IMR-90 (cell line): ENCODE measurements around the gene EIF3L. TPM values are rescaled to one million over a fixed set of nuclear protein-coding genes. Genes with fewer than 3 reads are reported as not detected.

Source experiments
- ATAC-seq: fragments of 200-7000 bp; cut with Tn5 transposase; 2 replicates; pipeline ENCODE4 v1.9.1; 2020; ENCODE audit warnings: low read depth, mild to moderate bottlenecking, moderate library complexity
- BruUV-seq: library from RNA; stranded (reverse); fragments of 400-500 nt; replicated peaks from 2 replicates; lab custom pipeline; 2021; lab: Mats Ljungman, UMichigan
- CTCF ChIA-PET: fragments of 300-600 bp; formaldehyde crosslinking; extraction: SDS; loops from one replicate; lab custom pipeline; 2021; ENCODE audit warnings: antibody characterized with exemption; lab: Yijun Ruan, JAX
- POLR2A ChIA-PET: fragments of 300-600 bp; sonication (Branson Sonifier 250); formaldehyde crosslinking; loops from one replicate; lab custom pipeline; 2022; ENCODE audit warnings: antibody characterized with exemption; ENCODE audit not compliant: unreplicated experiment; lab: Charles Lee
- DNase-seq: peaks from one replicate; pipeline ENCODE4 v3.0.0; 2013
- H2AFZ ChIP-seq: replicated peaks from 2 replicates; pipeline ENCODE3; 2013; ENCODE audit warnings: low read length, mild to moderate bottlenecking; ENCODE audit not compliant: poor library complexity
- H2AK5ac ChIP-seq: 2 replicates; pipeline ENCODE4 v1.6.1; 2013; ENCODE audit warnings: low read depth, low read length, inconsistent platforms
- H2AK9ac ChIP-seq: replicated peaks from 2 replicates; pipeline ENCODE3; 2013; ENCODE audit warnings: mild to moderate bottlenecking, low read depth, low read length, moderate library complexity; ENCODE audit not compliant: poor library complexity
- H2BK120ac ChIP-seq: 2 replicates; pipeline ENCODE4 v1.6.1; 2013; ENCODE audit warnings: low read depth, low read length, inconsistent platforms
- H2BK15ac ChIP-seq: 3 replicates; pipeline ENCODE4 v1.6.1; 2013; ENCODE audit warnings: low read depth, low read length, inconsistent platforms
- H2BK20ac ChIP-seq: 2 replicates; pipeline ENCODE4 v1.6.1; 2013; ENCODE audit warnings: low read depth, mild to moderate bottlenecking, inconsistent platforms, low read length, moderate library complexity
- H2BK5ac ChIP-seq: 2 replicates; pipeline ENCODE4 v1.6.1; 2013; ENCODE audit warnings: mild to moderate bottlenecking, low read depth, low read length, inconsistent platforms; ENCODE audit not compliant: poor library complexity, severe bottlenecking
- H3K14ac ChIP-seq: replicated peaks from 2 replicates; pipeline ENCODE4 v1.6.1; 2013; ENCODE audit warnings: low read depth, low read length, inconsistent platforms
- H3K18ac ChIP-seq: 2 replicates; pipeline ENCODE4 v1.6.1; 2013; ENCODE audit warnings: low read depth, low read length, control low read depth
- H3K23ac ChIP-seq: 2 replicates; pipeline ENCODE4 v1.6.1; 2013; ENCODE audit warnings: low read depth, low read length, inconsistent platforms
- H3K27ac ChIP-seq: 2 replicates; pipeline ENCODE4 v1.5.1; 2013; ENCODE audit warnings: mild to moderate bottlenecking, control low read depth, low read length; ENCODE audit not compliant: insufficient read depth
- H3K27me3 ChIP-seq: 2 replicates; pipeline ENCODE4 v1.6.1; 2013; ENCODE audit warnings: low read length; ENCODE audit not compliant: control insufficient read depth, insufficient read depth
- H3K36me3 ChIP-seq: 2 replicates; pipeline ENCODE4 v1.6.1; 2013; ENCODE audit warnings: low read length, mixed read lengths; ENCODE audit not compliant: control insufficient read depth, insufficient read depth
- H3K4ac ChIP-seq: 2 replicates; pipeline ENCODE4 v1.6.1; 2013; ENCODE audit warnings: low read depth, low read length, inconsistent platforms
- H3K4me1 ChIP-seq: 2 replicates; pipeline ENCODE4 v1.6.1; 2013; ENCODE audit warnings: low read length, mixed read lengths; ENCODE audit not compliant: control insufficient read depth, insufficient read depth
- H3K4me2 ChIP-seq: 2 replicates; pipeline ENCODE4 v1.6.1; 2013; ENCODE audit warnings: low read depth, mild to moderate bottlenecking, control low read depth, low read length, moderate library complexity
- H3K4me3 ChIP-seq: 2 replicates; pipeline ENCODE4 v1.5.1; 2013; ENCODE audit warnings: low read depth, mild to moderate bottlenecking, control low read depth, low read length, moderate library complexity; ENCODE audit not compliant: insufficient read depth
- H3K56ac ChIP-seq: 2 replicates; pipeline ENCODE4 v1.6.1; 2013; ENCODE audit warnings: low read length, inconsistent platforms; ENCODE audit not compliant: insufficient read depth; ENCODE audit errors: extremely low read depth
- H3K79me1 ChIP-seq, 2 experiments: 2 replicates each; pipeline ENCODE4 v1.6.1; 2013; ENCODE audit warnings: low read length in 2 of 2, inconsistent platforms in 1 of 2, low read depth in 1 of 2
- H3K9ac ChIP-seq: 2 replicates; pipeline ENCODE4 v1.6.1; 2013; ENCODE audit warnings: low read depth, low read length, control low read depth
- H3K9me1 ChIP-seq: 2 replicates; pipeline ENCODE4 v1.6.1; 2013; ENCODE audit warnings: low read length, inconsistent platforms; ENCODE audit not compliant: insufficient read depth
- H3K9me3 ChIP-seq: 2 replicates; pipeline ENCODE4 v1.6.1; 2013; ENCODE audit warnings: low read length; ENCODE audit not compliant: control insufficient read depth, insufficient read depth
- H4K20me1 ChIP-seq: 2 replicates; pipeline ENCODE4 v1.6.1; 2013; ENCODE audit warnings: low read length, inconsistent platforms; ENCODE audit not compliant: insufficient read depth
- H4K5ac ChIP-seq: 2 replicates; pipeline ENCODE4 v1.6.1; 2013; ENCODE audit warnings: mild to moderate bottlenecking, low read depth, low read length, control low read depth
- H4K8ac ChIP-seq, 2 experiments: 2 replicates each; pipeline ENCODE4 v1.6.1; 2013; ENCODE audit warnings: low read depth in 2 of 2, low read length in 2 of 2, control low read depth in 1 of 2, inconsistent platforms in 1 of 2
- H4K91ac ChIP-seq: 2 replicates; pipeline ENCODE4 v1.6.1; 2013; ENCODE audit warnings: low read depth, low read length, inconsistent platforms; ENCODE audit not compliant: insufficient read depth
- FOS ChIP-seq: fragments of 150-350 bp; IDR thresholded peaks from 2 replicates; pipeline ENCODE4 v1.6.1; 2016; ENCODE audit warnings: low read depth, low read length
- MAFK ChIP-seq: IDR thresholded peaks from 2 replicates; pipeline ENCODE4 v1.6.1; 2012; ENCODE audit warnings: low read depth, low read length, improper control_type of control experiment
- MAZ ChIP-seq: IDR thresholded peaks from 2 replicates; pipeline ENCODE4 v1.6.1; 2012; ENCODE audit warnings: low read depth, mild to moderate bottlenecking, low read length, improper control_type of control experiment, moderate library complexity, borderline replicate concordance
- POLR2A ChIP-seq: IDR thresholded peaks from 2 replicates; pipeline ENCODE4 v1.6.1; 2012; ENCODE audit warnings: mild to moderate bottlenecking, low read depth, low read length
- RFX5 ChIP-seq: IDR thresholded peaks from 2 replicates; pipeline ENCODE4 v1.8.0; 2012; ENCODE audit warnings: low read depth, mild to moderate bottlenecking, low read length, moderate library complexity
- WGBS, 2 experiments: methylation state at CpG; one replicate each; pipeline versions ENCODE4 v1.1.5 to v1.1.7; 2013; ENCODE audit warnings: missing lambda C conversion rate in 2 of 2; ENCODE audit not compliant: insufficient read length in 1 of 2; ENCODE audit errors: extremely low coverage in 2 of 2; 5-methylcytosine and 5-hydroxymethylcytosine counted together
- dilution Hi-C: fragments of 300-500 bp; cut with HindIII; formaldehyde crosslinking; loops from one replicate; pipeline ENCODE4 v1.14.3; 2018; ENCODE audit warnings: low sequenced_read_pairs; ENCODE audit not compliant: unreplicated experiment
- in situ Hi-C: fragments of 300-500 bp; cut with MboI; formaldehyde crosslinking; loops from 3 replicates; pipeline ENCODE4 v1.14.3; 2019; ENCODE audit warnings: low sequenced_read_pairs, inconsistent platforms, mixed read lengths
- intact Hi-C: fragments of 100-400 bp; cut with micrococcal nuclease; formaldehyde crosslinking; loops from 2 replicates; pipeline ENCODE4 v1.10.0; 2022
- polyA plus RNA-seq, 3 experiments: library from polyadenylated mRNA; depleted of rRNA; stranded (reverse); fragments of >200 nt; gene quantifications; 2 replicates each; pipeline ENCODE4 v1.2.3, GENCODE V29; 2012; ENCODE audit warnings: low replicate concordance in 1 of 3
- total RNA-seq: library from RNA; depleted of rRNA; stranded (reverse); fragments of >200 nt; gene quantifications from 2 replicates; pipeline ENCODE4 v1.2.3, GENCODE V29; 2012
- TF ChIP-seq, protein P1 (sequence below): fragments of 150-350 bp; IDR thresholded peaks from 2 replicates; pipeline ENCODE4 v1.6.1; 2017; ENCODE audit warnings: mild to moderate bottlenecking, antibody characterized with exemption, low read length, low read depth

Gene EIF3L
- total and polyA plus RNA-seq, 2 of the 4 experiments (the other 2 are of a cell fraction): 391 to 593 TPM

DNA sequence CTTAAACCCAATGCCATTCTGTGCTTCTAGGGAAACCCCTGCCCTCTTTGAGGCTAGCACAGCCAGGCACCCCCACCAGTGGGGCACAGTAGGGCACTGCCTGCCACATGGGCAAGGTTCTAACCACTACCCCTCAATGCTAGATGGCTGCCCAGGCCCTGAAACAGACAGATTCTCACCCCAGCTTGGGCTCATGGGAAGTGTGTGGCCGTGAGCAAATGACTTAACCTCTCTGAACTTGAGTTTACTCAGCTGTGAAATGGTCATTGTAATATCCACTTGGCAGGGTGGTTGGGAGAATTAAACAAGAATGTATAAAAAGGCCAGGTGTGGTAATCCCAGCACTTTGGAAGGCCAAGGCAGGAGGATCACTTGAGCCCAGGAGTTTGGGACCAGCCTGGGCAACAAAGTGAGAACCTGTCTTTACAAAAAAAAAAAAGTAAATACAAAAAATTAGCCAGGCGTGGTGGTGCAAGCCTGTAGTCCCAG is 81.8 kb downstream of the EIF3L start:
- Histone ChIP-seq H4K8ac (no peak overlapping the region), H4K20me1 (peaks cover 31% of the 10 kb centered on the region), H3K27ac (no peak overlapping the region), H3K4me1 (peaks cover 16% of the 10 kb centered on the region), H3K36me3 (peaks cover 44% of the 10 kb centered on the region), H3K4me3 (no peak overlapping the region), H2BK20ac (no peak overlapping the region), H2AK5ac (peak overlapping the region; percentile 23; the same call in 1 of the 2 replicates), H3K56ac (no peak overlapping the region), H4K5ac (no peak overlapping the region), H2AFZ (no peak overlapping the region), H3K9me1 (peaks cover 8% of the 10 kb centered on the region), H3K9me3 (no peaks in the 10 kb centered on the region), H2BK120ac (no peak overlapping the region), H3K4ac (0 out of 2 replicates have a peak overlapping the region, but pooled peaks have one; percentile 29), H3K18ac (no peak overlapping the region), H3K4me2 (no peak overlapping the region), H2AK9ac (no peak overlapping the region), H2BK15ac (no peak overlapping the region), H3K9ac (no peak overlapping the region), H3K27me3 (no peaks in the 10 kb centered on the region), H2BK5ac (no peak overlapping the region), H3K14ac (0 out of 2 replicates have a peak overlapping the region, but pooled peaks have one; percentile 15), H3K79me1 (peaks cover 0 to 44% of the 10 kb centered on the region in 2 experiments; a peak in 3 of 4 replicates), H3K23ac (no peak overlapping the region), H4K91ac (no peak overlapping the region)
- DNase-seq: no peak
- in situ Hi-C loops: no loop called here
- no peak for TF ChIP-seq POLR2A
- TF ChIP-seq MAZ: no peak
- no peak for TF ChIP-seq MAFK
- no peak for TF ChIP-seq RFX5
- TF ChIP-seq, protein P1, sequence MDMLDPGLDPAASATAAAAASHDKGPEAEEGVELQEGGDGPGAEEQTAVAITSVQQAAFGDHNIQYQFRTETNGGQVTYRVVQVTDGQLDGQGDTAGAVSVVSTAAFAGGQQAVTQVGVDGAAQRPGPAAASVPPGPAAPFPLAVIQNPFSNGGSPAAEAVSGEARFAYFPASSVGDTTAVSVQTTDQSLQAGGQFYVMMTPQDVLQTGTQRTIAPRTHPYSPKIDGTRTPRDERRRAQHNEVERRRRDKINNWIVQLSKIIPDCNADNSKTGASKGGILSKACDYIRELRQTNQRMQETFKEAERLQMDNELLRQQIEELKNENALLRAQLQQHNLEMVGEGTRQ: no peak
- TF ChIP-seq FOS: no peak
- 83% methylated on average over 1 of the region's 2 CpGs; no CpG with 5 or more reads in 1 of the 2 experiments for WGBS, 2 experiments
- dilution Hi-C loops: no loop called here
- intact Hi-C loops: loop anchor here (5.0 kb wide), 1 partner anchor 114 kb away; no protein-coding TSS in a partner anchor
- CTCF ChIA-PET: interaction anchor here (0.5 to 0.9 kb wide), 4 partner anchors 23 to 64 kb away, joined by 3 to 6 read pairs (median 5); partner anchors contain the start of gene MICALL1
- POLR2A ChIA-PET: no interaction called here
- BruUV-seq: no TSS peak
- no peak for ATAC-seq
